SK-N-SH treated with all-trans-retinoic acid at 6 μM for 48 hours (cell line): ENCODE measurements around the gene DGKG.

Source experiments
- ATAC-seq: fragments of 200-7000 bp; cut with Tn5 transposase; 3 replicates; pipeline ENCODE4 v1.9.1; 2020; ENCODE audit warnings: mild to moderate bottlenecking, moderate library complexity
- ARNTL ChIP-seq: fragments of 450-650 bp; formaldehyde crosslinking; IDR thresholded peaks from 2 replicates; pipeline ENCODE4 v1.5.0; 2020; ENCODE audit warnings: low read depth, mild to moderate bottlenecking, moderate library complexity, borderline replicate concordance
- BACH2 ChIP-seq: fragments of 250-450 bp; sonication (Bioruptor Pico); IDR thresholded peaks from 2 replicates; pipeline ENCODE4 v1.9.0; 2021; ENCODE audit warnings: mild to moderate bottlenecking, borderline replicate concordance
- CSDC2 ChIP-seq: fragments of 250-450 bp; sonication (Bioruptor Pico); IDR thresholded peaks from 2 replicates; pipeline ENCODE4 v1.5.0; 2020; ENCODE audit warnings: mild to moderate bottlenecking, moderate library complexity
- ESRRG ChIP-seq: fragments of 250-450 bp; sonication (Bioruptor Pico); IDR thresholded peaks from 2 replicates; pipeline ENCODE4 v1.6.1; 2021; ENCODE audit warnings: mild to moderate bottlenecking
- GLIS3 ChIP-seq: fragments of 250-450 bp; sonication (Bioruptor Pico); IDR thresholded peaks from 2 replicates; pipeline ENCODE4 v1.5.0; 2020; ENCODE audit warnings: mild to moderate bottlenecking, moderate library complexity
- ISL1 ChIP-seq: fragments of 250-450 bp; sonication (Bioruptor Pico); IDR thresholded peaks from 2 replicates; pipeline ENCODE4 v2.1.2; 2022; ENCODE audit warnings: mild to moderate bottlenecking, moderate library complexity
- OSR1 ChIP-seq: fragments of 250-450 bp; sonication (Bioruptor Pico); IDR thresholded peaks from 2 replicates; pipeline ENCODE4 v1.8.0; 2022; ENCODE audit warnings: moderate library complexity, mild to moderate bottlenecking, inconsistent platforms
- PPARA ChIP-seq: fragments of 250-450 bp; sonication (Bioruptor Pico); IDR thresholded peaks from 2 replicates; pipeline ENCODE4 v1.5.0; 2020; ENCODE audit warnings: mild to moderate bottlenecking, borderline replicate concordance
- RARB ChIP-seq: fragments of 250-450 bp; sonication (Bioruptor Pico); IDR thresholded peaks from 2 replicates; pipeline ENCODE4 v1.8.0; 2021; ENCODE audit warnings: mild to moderate bottlenecking, moderate library complexity
- SNAI2 ChIP-seq: fragments of 250-450 bp; sonication (Bioruptor Pico); IDR thresholded peaks from 2 replicates; pipeline ENCODE4 v1.5.0; 2020; ENCODE audit warnings: mild to moderate bottlenecking, moderate library complexity
- TOX ChIP-seq: fragments of 250-450 bp; sonication (Bioruptor Pico); IDR thresholded peaks from 2 replicates; pipeline ENCODE4 v1.8.0; 2021; ENCODE audit warnings: mild to moderate bottlenecking, moderate library complexity, borderline replicate concordance
- ZC3H10 ChIP-seq: fragments of 250-450 bp; sonication (Bioruptor Pico); IDR thresholded peaks from 2 replicates; pipeline ENCODE4 v1.5.1; 2021; ENCODE audit warnings: mild to moderate bottlenecking, moderate library complexity
- ZFP3 ChIP-seq: fragments of 250-450 bp; sonication (Bioruptor Pico); IDR thresholded peaks from 2 replicates; pipeline ENCODE4 v1.5.0; 2020; ENCODE audit warnings: mild to moderate bottlenecking, moderate library complexity
- ZFP30 ChIP-seq: fragments of 450-650 bp; formaldehyde crosslinking; IDR thresholded peaks from 2 replicates; pipeline ENCODE4 v1.5.0; 2022; ENCODE audit warnings: mild to moderate bottlenecking, moderate library complexity
- ZNF565 ChIP-seq: fragments of 450-650 bp; formaldehyde crosslinking; conservative IDR thresholded peaks from 2 replicates; pipeline ENCODE4 v1.5.0; 2020; ENCODE audit warnings: low read depth, mild to moderate bottlenecking, moderate library complexity
- ZNF70 ChIP-seq: fragments of 450-650 bp; formaldehyde crosslinking; IDR thresholded peaks from 2 replicates; pipeline ENCODE4 v1.5.0; 2020; ENCODE audit warnings: mild to moderate bottlenecking, moderate library complexity
- TF ChIP-seq, protein P1 (sequence below): fragments of 250-450 bp; sonication (Bioruptor Pico); IDR thresholded peaks from 2 replicates; pipeline ENCODE4 v1.5.0; 2020; ENCODE audit warnings: mild to moderate bottlenecking, moderate library complexity
- TF ChIP-seq, protein P2 (sequence below): fragments of 250-450 bp; sonication (Bioruptor Pico); IDR thresholded peaks from 2 replicates; pipeline ENCODE4 v1.5.1; 2020; ENCODE audit warnings: low read depth, mild to moderate bottlenecking, moderate library complexity
- TF ChIP-seq, protein P3 (sequence below): fragments of 250-450 bp; sonication (Bioruptor Pico); IDR thresholded peaks from 2 replicates; pipeline ENCODE4 v1.8.0; 2020; ENCODE audit warnings: mild to moderate bottlenecking, moderate library complexity, borderline replicate concordance
- TF ChIP-seq, protein P4 (sequence below): fragments of 250-450 bp; sonication (Bioruptor Pico); IDR thresholded peaks from 2 replicates; pipeline ENCODE4 v1.5.1; 2021; ENCODE audit warnings: mild to moderate bottlenecking, moderate library complexity
- TF ChIP-seq, protein P5 (sequence below): fragments of 250-450 bp; sonication (Bioruptor Pico); IDR thresholded peaks from 2 replicates; pipeline ENCODE4 v1.8.0; 2021; ENCODE audit warnings: low read depth, mild to moderate bottlenecking, moderate library complexity, borderline replicate concordance

DGKG gene

DNA sequence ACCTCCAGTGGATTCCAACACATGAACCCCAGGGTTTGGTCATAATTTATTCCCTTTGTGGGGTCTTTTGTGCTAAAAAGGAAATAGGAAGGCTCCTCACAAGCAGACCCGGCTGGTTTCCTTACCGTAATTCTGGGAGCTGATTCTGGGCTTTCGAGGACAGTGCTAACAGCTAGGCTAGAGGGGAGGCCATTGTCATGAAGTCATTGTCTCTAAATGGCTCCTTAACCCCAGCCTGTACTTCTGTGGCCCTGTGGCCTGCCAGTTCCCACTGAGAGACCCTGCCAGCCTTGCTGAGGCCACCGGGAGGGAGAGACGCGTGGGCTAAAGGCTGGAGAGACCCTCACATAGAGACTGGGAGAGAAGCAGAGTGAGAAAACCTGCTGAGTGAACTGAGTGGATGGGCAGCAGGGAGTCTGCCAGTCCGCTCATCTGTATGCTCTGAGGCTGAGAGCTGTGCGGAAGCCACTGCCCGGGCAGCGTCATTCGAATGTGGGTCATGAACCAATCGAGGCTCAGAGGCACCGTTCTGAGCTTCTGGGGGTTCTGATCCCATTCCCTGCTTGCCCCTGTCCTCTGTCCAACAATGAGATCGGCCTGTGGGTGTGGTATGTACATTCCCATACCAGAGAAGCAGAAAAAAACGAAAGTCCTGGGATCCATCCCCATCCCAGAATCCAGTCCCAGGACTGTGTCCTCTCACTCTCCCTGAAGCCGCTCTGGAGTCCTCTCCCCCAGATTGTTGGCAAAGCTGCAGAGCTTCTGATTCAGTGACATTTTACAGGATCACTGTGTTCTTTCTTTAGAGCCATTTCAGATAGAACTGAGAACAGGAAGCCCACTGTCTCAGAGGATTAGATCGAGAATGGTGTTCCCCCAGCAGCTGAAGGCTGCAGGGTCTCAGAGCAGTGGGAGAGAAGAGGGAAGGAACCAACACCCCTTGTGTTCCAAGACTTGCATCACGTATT is 21.3 kb upstream of the DGKG start:
- TF ChIP-seq PPARA (CRISPR knock-in tag) = no peak
- TF ChIP-seq TOX (CRISPR knock-in tag) = no peak
- no peak for TF ChIP-seq ARNTL
- TF ChIP-seq RARB (CRISPR knock-in tag) = no peak
- TF ChIP-seq OSR1 (CRISPR knock-in tag) = no peak
- TF ChIP-seq, protein P1, sequence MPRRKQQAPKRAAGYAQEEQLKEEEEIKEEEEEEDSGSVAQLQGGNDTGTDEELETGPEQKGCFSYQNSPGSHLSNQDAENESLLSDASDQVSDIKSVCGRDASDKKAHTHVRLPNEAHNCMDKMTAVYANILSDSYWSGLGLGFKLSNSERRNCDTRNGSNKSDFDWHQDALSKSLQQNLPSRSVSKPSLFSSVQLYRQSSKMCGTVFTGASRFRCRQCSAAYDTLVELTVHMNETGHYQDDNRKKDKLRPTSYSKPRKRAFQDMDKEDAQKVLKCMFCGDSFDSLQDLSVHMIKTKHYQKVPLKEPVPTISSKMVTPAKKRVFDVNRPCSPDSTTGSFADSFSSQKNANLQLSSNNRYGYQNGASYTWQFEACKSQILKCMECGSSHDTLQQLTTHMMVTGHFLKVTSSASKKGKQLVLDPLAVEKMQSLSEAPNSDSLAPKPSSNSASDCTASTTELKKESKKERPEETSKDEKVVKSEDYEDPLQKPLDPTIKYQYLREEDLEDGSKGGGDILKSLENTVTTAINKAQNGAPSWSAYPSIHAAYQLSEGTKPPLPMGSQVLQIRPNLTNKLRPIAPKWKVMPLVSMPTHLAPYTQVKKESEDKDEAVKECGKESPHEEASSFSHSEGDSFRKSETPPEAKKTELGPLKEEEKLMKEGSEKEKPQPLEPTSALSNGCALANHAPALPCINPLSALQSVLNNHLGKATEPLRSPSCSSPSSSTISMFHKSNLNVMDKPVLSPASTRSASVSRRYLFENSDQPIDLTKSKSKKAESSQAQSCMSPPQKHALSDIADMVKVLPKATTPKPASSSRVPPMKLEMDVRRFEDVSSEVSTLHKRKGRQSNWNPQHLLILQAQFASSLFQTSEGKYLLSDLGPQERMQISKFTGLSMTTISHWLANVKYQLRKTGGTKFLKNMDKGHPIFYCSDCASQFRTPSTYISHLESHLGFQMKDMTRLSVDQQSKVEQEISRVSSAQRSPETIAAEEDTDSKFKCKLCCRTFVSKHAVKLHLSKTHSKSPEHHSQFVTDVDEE (CRISPR knock-in tag) = no peak
- no peak for TF ChIP-seq SNAI2
- TF ChIP-seq, protein P2, sequence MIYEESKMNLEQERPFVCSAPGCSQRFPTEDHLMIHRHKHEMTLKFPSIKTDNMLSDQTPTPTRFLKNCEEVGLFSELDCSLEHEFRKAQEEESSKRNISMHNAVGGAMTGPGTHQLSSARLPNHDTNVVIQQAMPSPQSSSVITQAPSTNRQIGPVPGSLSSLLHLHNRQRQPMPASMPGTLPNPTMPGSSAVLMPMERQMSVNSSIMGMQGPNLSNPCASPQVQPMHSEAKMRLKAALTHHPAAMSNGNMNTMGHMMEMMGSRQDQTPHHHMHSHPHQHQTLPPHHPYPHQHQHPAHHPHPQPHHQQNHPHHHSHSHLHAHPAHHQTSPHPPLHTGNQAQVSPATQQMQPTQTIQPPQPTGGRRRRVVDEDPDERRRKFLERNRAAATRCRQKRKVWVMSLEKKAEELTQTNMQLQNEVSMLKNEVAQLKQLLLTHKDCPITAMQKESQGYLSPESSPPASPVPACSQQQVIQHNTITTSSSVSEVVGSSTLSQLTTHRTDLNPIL (CRISPR knock-in tag) = no peak
- no peak for TF ChIP-seq ISL1 (CRISPR knock-in tag)
- TF ChIP-seq, protein P3, sequence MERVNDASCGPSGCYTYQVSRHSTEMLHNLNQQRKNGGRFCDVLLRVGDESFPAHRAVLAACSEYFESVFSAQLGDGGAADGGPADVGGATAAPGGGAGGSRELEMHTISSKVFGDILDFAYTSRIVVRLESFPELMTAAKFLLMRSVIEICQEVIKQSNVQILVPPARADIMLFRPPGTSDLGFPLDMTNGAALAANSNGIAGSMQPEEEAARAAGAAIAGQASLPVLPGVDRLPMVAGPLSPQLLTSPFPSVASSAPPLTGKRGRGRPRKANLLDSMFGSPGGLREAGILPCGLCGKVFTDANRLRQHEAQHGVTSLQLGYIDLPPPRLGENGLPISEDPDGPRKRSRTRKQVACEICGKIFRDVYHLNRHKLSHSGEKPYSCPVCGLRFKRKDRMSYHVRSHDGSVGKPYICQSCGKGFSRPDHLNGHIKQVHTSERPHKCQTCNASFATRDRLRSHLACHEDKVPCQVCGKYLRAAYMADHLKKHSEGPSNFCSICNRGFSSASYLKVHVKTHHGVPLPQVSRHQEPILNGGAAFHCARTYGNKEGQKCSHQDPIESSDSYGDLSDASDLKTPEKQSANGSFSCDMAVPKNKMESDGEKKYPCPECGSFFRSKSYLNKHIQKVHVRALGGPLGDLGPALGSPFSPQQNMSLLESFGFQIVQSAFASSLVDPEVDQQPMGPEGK (CRISPR knock-in tag) = no peak
- TF ChIP-seq BACH2 (CRISPR knock-in tag) = no peak
- TF ChIP-seq CSDC2 (CRISPR knock-in tag) = no peak
- TF ChIP-seq, protein P4, sequence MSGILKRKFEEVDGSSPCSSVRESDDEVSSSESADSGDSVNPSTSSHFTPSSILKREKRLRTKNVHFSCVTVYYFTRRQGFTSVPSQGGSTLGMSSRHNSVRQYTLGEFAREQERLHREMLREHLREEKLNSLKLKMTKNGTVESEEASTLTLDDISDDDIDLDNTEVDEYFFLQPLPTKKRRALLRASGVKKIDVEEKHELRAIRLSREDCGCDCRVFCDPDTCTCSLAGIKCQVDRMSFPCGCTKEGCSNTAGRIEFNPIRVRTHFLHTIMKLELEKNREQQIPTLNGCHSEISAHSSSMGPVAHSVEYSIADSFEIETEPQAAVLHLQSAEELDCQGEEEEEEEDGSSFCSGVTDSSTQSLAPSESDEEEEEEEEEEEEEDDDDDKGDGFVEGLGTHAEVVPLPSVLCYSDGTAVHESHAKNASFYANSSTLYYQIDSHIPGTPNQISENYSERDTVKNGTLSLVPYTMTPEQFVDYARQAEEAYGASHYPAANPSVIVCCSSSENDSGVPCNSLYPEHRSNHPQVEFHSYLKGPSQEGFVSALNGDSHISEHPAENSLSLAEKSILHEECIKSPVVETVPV (CRISPR knock-in tag) = no peak
- TF ChIP-seq GLIS3 (CRISPR knock-in tag) = no peak
- no peak for TF ChIP-seq ZNF70 (CRISPR knock-in tag)
- TF ChIP-seq, protein P5, sequence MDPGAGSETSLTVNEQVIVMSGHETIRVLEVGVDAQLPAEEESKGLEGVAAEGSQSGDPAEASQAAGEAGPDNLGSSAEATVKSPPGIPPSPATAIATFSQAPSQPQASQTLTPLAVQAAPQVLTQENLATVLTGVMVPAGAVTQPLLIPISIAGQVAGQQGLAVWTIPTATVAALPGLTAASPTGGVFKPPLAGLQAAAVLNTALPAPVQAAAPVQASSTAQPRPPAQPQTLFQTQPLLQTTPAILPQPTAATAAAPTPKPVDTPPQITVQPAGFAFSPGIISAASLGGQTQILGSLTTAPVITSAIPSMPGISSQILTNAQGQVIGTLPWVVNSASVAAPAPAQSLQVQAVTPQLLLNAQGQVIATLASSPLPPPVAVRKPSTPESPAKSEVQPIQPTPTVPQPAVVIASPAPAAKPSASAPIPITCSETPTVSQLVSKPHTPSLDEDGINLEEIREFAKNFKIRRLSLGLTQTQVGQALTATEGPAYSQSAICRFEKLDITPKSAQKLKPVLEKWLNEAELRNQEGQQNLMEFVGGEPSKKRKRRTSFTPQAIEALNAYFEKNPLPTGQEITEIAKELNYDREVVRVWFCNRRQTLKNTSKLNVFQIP (CRISPR knock-in tag) = no peak
- TF ChIP-seq ZNF565 (CRISPR knock-in tag) = no peak

DNA sequence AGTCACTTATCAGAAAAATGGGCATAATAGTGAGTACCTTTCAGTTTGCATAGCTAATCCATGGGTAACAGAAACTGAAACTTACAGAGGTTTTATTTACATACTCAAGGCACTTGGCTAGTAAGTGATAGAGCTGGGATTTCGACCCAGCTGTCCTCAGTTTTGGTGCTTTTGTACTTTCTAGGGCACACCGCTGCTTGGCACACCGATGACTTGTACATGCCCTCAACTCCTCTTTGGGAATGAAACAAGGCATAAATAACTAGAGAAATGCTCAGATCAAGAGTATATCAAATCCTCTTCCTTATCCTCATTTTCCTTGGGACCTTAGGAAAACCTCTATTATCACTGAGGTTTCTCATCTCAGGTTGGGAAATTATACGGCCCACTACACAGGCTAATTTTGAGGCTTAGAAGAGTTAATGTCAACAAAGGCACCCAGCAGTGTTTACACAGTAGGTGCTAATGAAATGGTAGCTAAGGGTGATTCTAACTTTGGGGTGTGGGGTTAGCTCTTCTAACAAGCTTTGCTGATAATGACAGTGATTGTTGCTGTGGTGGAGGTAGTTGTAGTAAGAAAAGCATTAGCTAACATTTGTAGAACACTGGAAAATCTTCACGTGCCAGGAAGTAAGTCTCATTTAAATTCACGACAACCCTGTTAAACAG is 20.3 kb upstream of the DGKG start:
- TF ChIP-seq RARB (CRISPR knock-in tag) (no peak), TOX (CRISPR knock-in tag) (no peak), ESRRG (CRISPR knock-in tag) (no peak), ZFP3 (CRISPR knock-in tag) (no peak), SNAI2 (no peak), ARNTL (no peak), ZNF565 (CRISPR knock-in tag) (no peak), ZFP30 (CRISPR knock-in tag) (no peak), CSDC2 (CRISPR knock-in tag) (no peak), ZC3H10 (CRISPR knock-in tag) (no peak), OSR1 (CRISPR knock-in tag) (no peak)
- TF ChIP-seq, protein P2 (CRISPR knock-in tag) = no peak
- TF ChIP-seq, protein P4 (CRISPR knock-in tag) = no peak
- TF ChIP-seq, protein P1 (CRISPR knock-in tag) = no peak
- no peak for ATAC-seq

More for the DNA sequence above, 21.3 kb upstream of the DGKG start:
- no peak for ATAC-seq
